HepG2 (cell line): ENCODE results near the gene TARM1. TPM values are rescaled to one million over a fixed set of nuclear protein-coding genes. Genes with fewer than 3 reads are reported as not detected.
A peak's percentile ranks its signal among the peaks of the same experiment; 100 is the strongest.

Experiments
- AGO1 ChIP-seq: fragments of 200-400 bp; formaldehyde crosslinking; IDR thresholded peaks from 2 replicates; pipeline ENCODE4 v1.6.1; 2017; ENCODE audit warnings: mild to moderate bottlenecking, low read depth, low read length, moderate library complexity; ENCODE audit not compliant: poor library complexity, severe bottlenecking
- ERF ChIP-seq: IDR thresholded peaks from 2 replicates; pipeline ENCODE4 v1.6.1; 2018; ENCODE audit warnings: missing biosample characterization, missing genetic modification reagents
- HNRNPUL1 ChIP-seq: fragments of 200-400 bp; formaldehyde crosslinking; IDR thresholded peaks from 2 replicates; pipeline ENCODE4 v1.6.1; 2017; ENCODE audit warnings: low read depth, mild to moderate bottlenecking, low read length, moderate library complexity
- NFE2 ChIP-seq: sonication (generic); formaldehyde crosslinking; IDR thresholded peaks from 2 replicates; pipeline ENCODE4 v1.4.0; 2020; ENCODE audit warnings: missing genetic modification reagents
- NR2F1 ChIP-seq, 2 experiments: fragments of 450-650 bp in 1 of 2; formaldehyde crosslinking in 1 of 2; IDR thresholded peaks; 2 replicates each; pipeline versions ENCODE4 v1.5.0 to v1.6.1; 2016 to 2020; ENCODE audit warnings: mild to moderate bottlenecking in 1 of 2, missing compliant biosample characterization in 1 of 2, missing genetic modification reagents in 1 of 2, moderate library complexity in 1 of 2
- RNF2 ChIP-seq: fragments of 450-650 bp; conservative IDR thresholded peaks from 2 replicates; pipeline ENCODE4 v1.6.1; 2016; ENCODE audit warnings: low read depth
- TAF1 ChIP-seq: sonication (generic); formaldehyde crosslinking; IDR thresholded peaks from 2 replicates; pipeline ENCODE4 v1.4.0; 2020; ENCODE audit warnings: missing genetic modification reagents
- ZNF263 ChIP-seq: sonication (generic); formaldehyde crosslinking; IDR thresholded peaks from 2 replicates; pipeline ENCODE4 v1.4.0; 2020; ENCODE audit warnings: missing genetic modification reagents
- ZNF331 ChIP-seq: sonication (generic); formaldehyde crosslinking; IDR thresholded peaks from 2 replicates; pipeline ENCODE4 v1.4.0; 2020; ENCODE audit warnings: missing genetic modification reagents
- ZNF407 ChIP-seq: sonication (generic); formaldehyde crosslinking; IDR thresholded peaks from one replicate; pipeline ENCODE4 v1.5.1; 2020; ENCODE audit warnings: mild to moderate bottlenecking, missing genetic modification reagents; ENCODE audit errors: not compliant biosample characterization
- ZNF549 ChIP-seq: sonication (generic); formaldehyde crosslinking; IDR thresholded peaks from 2 replicates; pipeline ENCODE4 v1.5.0; 2020; ENCODE audit warnings: missing genetic modification reagents
- ZNF572 ChIP-seq: sonication (generic); formaldehyde crosslinking; IDR thresholded peaks from 2 replicates; pipeline ENCODE4 v1.5.1; 2020; ENCODE audit warnings: mild to moderate bottlenecking, missing genetic modification reagents
- polyA plus RNA-seq, 8 experiments: library from polyadenylated mRNA; depleted of rRNA in 3 of 8; stranded (reverse) in 7 of 8; unstranded in 1 of 8; fragments of >200 nt; fragmentation: Illumina TruSeq in 4 of 8; extraction: Trizol in 4 of 8; gene quantifications; 2 replicates each; pipeline versions ENCODE4 v1.2.1 to v1.2.3, GENCODE V29; 2011 to 2016; ENCODE audit warnings: low read depth in 4 of 8, missing spikeins in 1 of 8, mixed read lengths in 1 of 8; ENCODE audit not compliant: insufficient read depth in 1 of 8
- total RNA-seq, 5 experiments: library from RNA; depleted of rRNA; stranded (reverse); fragments of >200 nt; fragmentation: Illumina TruSeq; extraction: Trizol; gene quantifications; 2 replicates each; pipeline ENCODE4 v1.2.3, GENCODE V29; 2016; ENCODE audit warnings: low read depth in 1 of 5
- TF ChIP-seq, protein P1 (sequence below): sonication (generic); formaldehyde crosslinking; IDR thresholded peaks from 2 replicates; pipeline ENCODE4 v1.4.0; 2020; ENCODE audit warnings: missing genetic modification reagents
- TF ChIP-seq, protein P2 (sequence below): sonication (generic); formaldehyde crosslinking; IDR thresholded peaks from 2 replicates; pipeline ENCODE4 v1.5.1; 2020; ENCODE audit warnings: missing genetic modification reagents, mild to moderate bottlenecking, borderline replicate concordance
- TF ChIP-seq, protein P3 (sequence below): sonication (generic); formaldehyde crosslinking; IDR thresholded peaks from 2 replicates; pipeline ENCODE4 v1.5.0; 2020; ENCODE audit warnings: mild to moderate bottlenecking, missing genetic modification reagents

Gene TARM1
- total and polyA plus RNA-seq, 2 of the 13 experiments (the other 11 are each of a cell fraction or from before 2014, with no cell fraction given): not detected

GRCh38 chr19:54115109-54116063, 34.2 kb upstream of the TARM1 start, which contains the start of the genes PRPF31 and TFPT (continued):
- TF ChIP-seq, protein P1, sequence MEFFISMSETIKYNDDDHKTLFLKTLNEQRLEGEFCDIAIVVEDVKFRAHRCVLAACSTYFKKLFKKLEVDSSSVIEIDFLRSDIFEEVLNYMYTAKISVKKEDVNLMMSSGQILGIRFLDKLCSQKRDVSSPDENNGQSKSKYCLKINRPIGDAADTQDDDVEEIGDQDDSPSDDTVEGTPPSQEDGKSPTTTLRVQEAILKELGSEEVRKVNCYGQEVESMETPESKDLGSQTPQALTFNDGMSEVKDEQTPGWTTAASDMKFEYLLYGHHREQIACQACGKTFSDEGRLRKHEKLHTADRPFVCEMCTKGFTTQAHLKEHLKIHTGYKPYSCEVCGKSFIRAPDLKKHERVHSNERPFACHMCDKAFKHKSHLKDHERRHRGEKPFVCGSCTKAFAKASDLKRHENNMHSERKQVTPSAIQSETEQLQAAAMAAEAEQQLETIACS (CRISPR knock-in tag): no peak
- TF ChIP-seq NR2F1 (CRISPR knock-in tag; IDR thresholded peaks at IDR 0.05) (no peak), ERF (peak; percentile 80; the same call in 1 of the 2 replicates), ZNF407 (CRISPR knock-in tag) (no peak), TAF1 (CRISPR knock-in tag) (peak; percentile 50), RNF2 (peak; percentile 80), ZNF572 (no peak; the same call in 1 of the 2 replicates), HNRNPUL1 (no peak), ZNF549 (CRISPR knock-in tag) (no peak), AGO1 (peak; percentile 86), ZNF331 (CRISPR knock-in tag) (peak; percentile 62; the same call in 1 of the 2 replicates), NFE2 (CRISPR knock-in tag) (no peak), ZNF263 (CRISPR knock-in tag) (no peak)
- TF ChIP-seq, protein P2, sequence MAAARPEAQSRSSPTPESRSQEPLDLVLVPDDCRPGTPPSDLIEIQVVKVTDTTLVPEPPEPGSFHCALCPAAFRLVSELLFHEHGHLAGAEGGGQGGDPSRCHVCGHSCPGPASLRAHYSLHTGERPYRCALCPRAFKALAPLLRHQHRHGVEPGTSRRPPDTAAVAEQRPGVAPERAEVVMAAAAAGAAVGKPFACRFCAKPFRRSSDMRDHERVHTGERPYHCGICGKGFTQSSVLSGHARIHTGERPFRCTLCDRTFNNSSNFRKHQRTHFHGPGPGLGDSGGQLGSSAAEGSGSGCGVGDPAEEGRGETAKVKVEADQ (CRISPR knock-in tag): peak; percentile 62; the same call in 1 of the 2 replicates
- TF ChIP-seq, protein P3, sequence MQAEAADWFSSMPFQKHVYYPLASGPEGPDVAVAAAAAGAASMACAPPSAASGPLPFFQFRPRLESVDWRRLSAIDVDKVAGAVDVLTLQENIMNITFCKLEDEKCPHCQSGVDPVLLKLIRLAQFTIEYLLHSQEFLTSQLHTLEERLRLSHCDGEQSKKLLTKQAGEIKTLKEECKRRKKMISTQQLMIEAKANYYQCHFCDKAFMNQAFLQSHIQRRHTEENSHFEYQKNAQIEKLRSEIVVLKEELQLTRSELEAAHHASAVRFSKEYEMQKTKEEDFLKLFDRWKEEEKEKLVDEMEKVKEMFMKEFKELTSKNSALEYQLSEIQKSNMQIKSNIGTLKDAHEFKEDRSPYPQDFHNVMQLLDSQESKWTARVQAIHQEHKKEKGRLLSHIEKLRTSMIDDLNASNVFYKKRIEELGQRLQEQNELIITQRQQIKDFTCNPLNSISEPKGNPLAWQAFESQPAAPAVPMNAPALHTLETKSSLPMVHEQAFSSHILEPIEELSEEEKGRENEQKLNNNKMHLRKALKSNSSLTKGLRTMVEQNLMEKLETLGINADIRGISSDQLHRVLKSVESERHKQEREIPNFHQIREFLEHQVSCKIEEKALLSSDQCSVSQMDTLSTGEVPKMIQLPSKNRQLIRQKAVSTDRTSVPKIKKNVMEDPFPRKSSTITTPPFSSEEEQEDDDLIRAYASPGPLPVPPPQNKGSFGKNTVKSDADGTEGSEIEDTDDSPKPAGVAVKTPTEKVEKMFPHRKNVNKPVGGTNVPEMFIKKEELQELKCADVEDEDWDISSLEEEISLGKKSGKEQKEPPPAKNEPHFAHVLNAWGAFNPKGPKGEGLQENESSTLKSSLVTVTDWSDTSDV (CRISPR knock-in tag): peak; percentile 73; the same call in 1 of the 2 replicates
